Activated naive CD8-positive, alpha-beta T cell treated with anti-CD3 and anti-CD28 coated beads for 36 hours (primary cell): ENCODE measurements around the gene ANKRD42. TPM values are rescaled to one million over a fixed set of nuclear protein-coding genes. Genes with fewer than 3 reads are reported as not detected.
"Not testable (repeated sequence)": the region's sequence is repeated elsewhere in the genome, so short reads cannot be mapped to it uniquely, and the experiment has no call there.

Experiments used
- DNase-seq: peaks from one replicate; pipeline ENCODE4 v3.0.0; 2021
- H3K27ac Mint-ChIP-seq: one replicate; pipeline ENCODE4 v1.8.0; 2022; ENCODE audit warnings: mild to moderate bottlenecking, moderate library complexity, mixed read lengths
- H3K27me3 Mint-ChIP-seq: one replicate; pipeline ENCODE4 v1.8.0; 2022; ENCODE audit warnings: mild to moderate bottlenecking, mixed read lengths
- H3K36me3 Mint-ChIP-seq: one replicate; pipeline ENCODE4 v1.8.0; 2021; ENCODE audit warnings: mild to moderate bottlenecking, mixed read lengths
- H3K4me1 Mint-ChIP-seq: one replicate; pipeline ENCODE4 v1.8.0; 2021; ENCODE audit warnings: mixed read lengths
- H3K4me3 Mint-ChIP-seq: one replicate; pipeline ENCODE4 v1.8.0; 2022; ENCODE audit warnings: mild to moderate bottlenecking, moderate library complexity, mixed read lengths
- H3K9me3 Mint-ChIP-seq: one replicate; pipeline ENCODE4 v1.8.0; 2022; ENCODE audit warnings: mixed read lengths
- total RNA-seq, 2 experiments: library from RNA; stranded (reverse); gene quantifications; one replicate each; pipeline ENCODE4 v1.2.3, GENCODE V29; 2021

The ANKRD42 gene
- total RNA-seq, 2 experiments from 2014 or later = 7.4 to 7.5 TPM

- Mint-ChIP-seq H3K4me3 (peak overlapping the region; percentile 98), H3K27me3 (no peaks in the 10 kb centered on the region), H3K9me3 (no peaks in the 10 kb centered on the region), H3K27ac (peak overlapping the region; percentile 97), H3K36me3 (peaks cover 16% of the 10 kb centered on the region), H3K4me1 (peaks cover 34% of the 10 kb centered on the region)
- no peak for DNase-seq
Observed at GRCh38 chr11:83195143-83195466, 1.6 kb downstream of the ANKRD42 start.

GRCh38 chr11:83195649-83196048, 2.1 kb downstream of the ANKRD42 start:
- DNase-seq = no peak
- no peaks in the 10 kb centered on the region for H3K9me3 Mint-ChIP-seq
- H3K27ac Mint-ChIP-seq = peak overlapping the region; percentile 16
- peaks cover 19% of the 10 kb centered on the region for H3K36me3 Mint-ChIP-seq
- H3K27me3 Mint-ChIP-seq = no peaks in the 10 kb centered on the region
- H3K4me1 Mint-ChIP-seq = peaks cover 34% of the 10 kb centered on the region
- peak overlapping the region; percentile 98 for H3K4me3 Mint-ChIP-seq

DNA sequence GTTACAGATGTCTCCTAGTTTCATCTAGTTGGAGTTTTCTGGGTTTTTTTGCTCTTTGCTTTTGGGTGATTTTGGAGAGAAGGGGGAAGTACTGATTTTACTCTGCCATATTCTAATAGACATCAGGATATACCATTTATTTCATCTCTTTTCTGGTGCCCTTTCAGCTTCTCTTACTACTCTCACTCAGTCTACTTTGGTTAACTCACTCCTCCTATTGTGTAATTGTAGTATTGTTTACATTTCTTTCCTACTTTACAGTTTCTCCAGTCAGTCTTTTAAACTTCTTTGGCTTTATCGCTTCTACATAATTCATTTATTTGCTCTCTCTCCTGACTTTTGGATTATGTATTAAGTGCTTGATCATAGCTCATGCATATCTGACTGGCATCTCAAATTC, 6.5 kb downstream of the ANKRD42 start:
- Mint-ChIP-seq H3K27me3 (no peaks in the 10 kb centered on the region), H3K27ac (no peak overlapping the region), H3K4me3 (no peak overlapping the region), H3K36me3 (peaks cover 32% of the 10 kb centered on the region), H3K4me1 (peaks cover 24% of the 10 kb centered on the region), H3K9me3 (no peaks in the 10 kb centered on the region)
- DNase-seq = no peak

DNA sequence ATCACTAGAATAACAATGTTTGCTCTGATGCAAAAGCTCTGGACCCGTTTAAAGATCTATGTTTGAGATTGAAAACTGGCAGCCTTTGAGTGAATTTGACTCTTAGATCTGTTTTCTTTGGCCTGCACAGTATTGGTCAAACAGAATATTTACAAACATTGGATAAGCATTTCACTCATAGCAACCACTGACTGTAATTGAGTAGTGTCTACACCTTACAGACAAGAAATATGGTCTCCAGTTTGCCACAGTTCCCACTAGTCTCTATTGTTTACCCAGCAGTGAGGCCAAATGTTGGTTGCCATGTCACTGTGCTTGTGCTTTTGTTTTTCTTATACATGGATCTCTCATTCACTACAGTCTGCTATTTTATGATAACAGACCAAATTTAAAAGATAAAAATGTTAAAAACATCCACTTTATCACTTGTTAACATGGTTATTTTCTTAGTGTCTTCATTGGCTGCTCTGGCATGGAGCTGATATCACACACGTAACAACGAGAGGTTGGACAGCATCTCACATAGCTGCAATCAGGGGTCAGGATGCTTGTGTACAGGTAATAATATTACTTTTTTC, 12.2 kb downstream of the ANKRD42 start:
- no peak overlapping the region for H3K4me3 Mint-ChIP-seq
- no peaks in the 10 kb centered on the region for H3K4me1 Mint-ChIP-seq
- no peaks in the 10 kb centered on the region for H3K27me3 Mint-ChIP-seq
- no peak overlapping the region for H3K27ac Mint-ChIP-seq
- DNase-seq = no peak
- no peaks in the 10 kb centered on the region for H3K9me3 Mint-ChIP-seq
- H3K36me3 Mint-ChIP-seq = peaks cover 24% of the 10 kb centered on the region

DNA sequence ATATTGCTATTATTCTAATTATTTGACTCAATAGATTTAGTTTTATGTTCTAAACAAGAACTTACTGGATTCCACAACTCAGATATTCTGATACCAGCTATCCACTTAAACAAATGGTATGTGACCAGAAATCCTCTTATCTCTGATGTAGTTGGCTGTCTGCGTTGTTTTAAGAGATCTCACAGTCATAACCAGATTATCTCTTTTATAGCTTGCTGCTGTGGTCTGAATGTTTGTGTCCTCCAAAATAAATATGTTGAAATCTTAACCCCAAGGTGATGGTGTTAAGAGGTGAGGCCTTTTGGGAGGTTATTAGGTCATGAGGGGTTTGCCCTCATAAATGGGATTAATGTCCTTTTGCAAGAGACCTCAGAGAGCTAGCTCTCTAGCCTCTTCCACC, 12.7 kb downstream of the ANKRD42 start:
- H3K27ac Mint-ChIP-seq = no peak overlapping the region
- H3K27me3 Mint-ChIP-seq = no peaks in the 10 kb centered on the region
- H3K9me3 Mint-ChIP-seq = no peaks in the 10 kb centered on the region
- H3K4me3 Mint-ChIP-seq = no peak overlapping the region
- H3K36me3 Mint-ChIP-seq = peaks cover 20% of the 10 kb centered on the region
- no peak for DNase-seq
- H3K4me1 Mint-ChIP-seq = no peaks in the 10 kb centered on the region

- not testable (repeated sequence) for H3K27me3 Mint-ChIP-seq, H3K27ac Mint-ChIP-seq, H3K9me3 Mint-ChIP-seq, H3K4me3 Mint-ChIP-seq, H3K4me1 Mint-ChIP-seq, DNase-seq
- H3K36me3 Mint-ChIP-seq = peaks cover 16% of the 10 kb centered on the region
Observed at GRCh38 chr11:83206771-83207382, 13.4 kb downstream of the ANKRD42 start.

GRCh38 chr11:83219095-83219494, 25.6 kb downstream of the ANKRD42 start:
- no peaks in the 10 kb centered on the region for H3K27me3 Mint-ChIP-seq
- peaks cover 5% of the 10 kb centered on the region for H3K36me3 Mint-ChIP-seq
- H3K4me1 Mint-ChIP-seq = no peaks in the 10 kb centered on the region
- H3K27ac Mint-ChIP-seq = no peak overlapping the region
- no peak for DNase-seq
- H3K4me3 Mint-ChIP-seq = no peak overlapping the region
- H3K9me3 Mint-ChIP-seq = no peaks in the 10 kb centered on the region

DNA sequence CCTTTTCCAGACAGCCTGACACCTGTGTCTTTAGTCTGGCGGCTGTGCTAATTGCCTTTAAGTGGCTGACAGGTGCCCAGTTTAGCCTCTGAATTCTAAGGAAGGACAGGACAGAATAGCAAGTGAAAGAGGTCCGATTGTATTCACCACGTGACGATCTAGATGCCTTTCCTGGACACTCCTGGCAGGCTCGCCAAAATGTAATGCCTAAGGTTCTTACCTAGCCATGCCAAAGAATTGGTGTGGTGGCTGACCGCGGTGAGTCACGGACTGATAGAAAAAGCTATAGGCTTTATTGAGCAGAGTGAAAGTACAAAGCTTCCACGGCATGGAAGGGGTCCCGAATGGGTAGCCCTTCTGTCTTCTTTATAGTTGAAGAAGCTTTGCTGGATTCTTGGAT, 26.7 kb downstream of the ANKRD42 start:
- Mint-ChIP-seq H3K36me3 (peaks cover 2% of the 10 kb centered on the region), H3K27me3 (no peaks in the 10 kb centered on the region), H3K27ac (no peak overlapping the region), H3K4me3 (no peak overlapping the region), H3K9me3 (no peaks in the 10 kb centered on the region), H3K4me1 (no peaks in the 10 kb centered on the region)
- DNase-seq = no peak

DNA sequence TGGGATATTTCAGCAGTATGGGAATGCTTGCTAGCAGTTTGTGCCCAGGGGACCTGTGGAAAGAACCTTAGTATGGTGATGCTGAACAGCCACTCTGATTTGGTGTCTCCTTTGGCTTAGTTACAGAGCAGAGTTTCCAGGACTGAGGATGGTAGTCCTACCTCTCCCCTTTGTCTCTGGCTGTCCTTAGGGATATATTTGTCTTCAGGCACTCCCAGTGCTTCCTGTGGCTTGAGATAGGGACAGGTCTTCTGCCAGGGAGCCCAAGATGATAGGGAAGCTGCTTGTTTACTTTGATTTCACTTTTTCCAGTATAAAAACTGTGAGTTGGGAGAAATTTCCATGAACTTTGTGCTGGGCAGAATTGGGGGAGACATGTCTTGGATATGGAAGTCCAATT, 28.2 kb downstream of the ANKRD42 start:
- DNase-seq = no peak
- H3K27me3 Mint-ChIP-seq = no peaks in the 10 kb centered on the region
- no peaks in the 10 kb centered on the region for H3K9me3 Mint-ChIP-seq
- H3K27ac Mint-ChIP-seq = no peak overlapping the region
- no peak overlapping the region for H3K4me3 Mint-ChIP-seq
- H3K4me1 Mint-ChIP-seq = no peaks in the 10 kb centered on the region
- H3K36me3 Mint-ChIP-seq = no peaks in the 10 kb centered on the region

DNA sequence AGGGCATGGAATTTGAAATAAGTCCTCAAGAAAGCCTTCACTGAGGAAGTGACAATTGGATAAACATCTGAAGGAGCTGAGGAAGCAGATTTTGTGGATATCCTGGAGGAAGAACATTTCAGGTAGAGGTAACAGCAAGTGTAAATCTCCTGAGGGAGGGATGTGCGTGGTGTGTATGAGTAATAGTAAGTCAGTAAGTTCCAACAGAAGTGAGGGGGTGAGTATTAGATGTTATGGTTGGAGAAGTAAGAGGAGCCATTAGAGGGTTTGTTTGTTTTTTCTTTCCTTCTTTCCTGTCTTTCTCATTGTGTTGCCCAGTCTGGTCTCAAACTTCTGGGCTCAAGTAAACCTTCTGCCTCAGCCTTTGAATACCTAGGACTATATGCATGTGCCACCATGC, 29.0 kb downstream of the ANKRD42 start:
- no peaks in the 10 kb centered on the region for H3K4me1 Mint-ChIP-seq
- H3K27ac Mint-ChIP-seq = no peak overlapping the region
- no peak for DNase-seq
- no peaks in the 10 kb centered on the region for H3K9me3 Mint-ChIP-seq
- no peak overlapping the region for H3K4me3 Mint-ChIP-seq
- H3K36me3 Mint-ChIP-seq = no peaks in the 10 kb centered on the region
- no peaks in the 10 kb centered on the region for H3K27me3 Mint-ChIP-seq

GRCh38 chr11:83223457-83223856, 29.9 kb downstream of the ANKRD42 start:
- H3K4me1 Mint-ChIP-seq = no peaks in the 10 kb centered on the region
- no peaks in the 10 kb centered on the region for H3K9me3 Mint-ChIP-seq
- H3K4me3 Mint-ChIP-seq = no peak overlapping the region
- H3K27ac Mint-ChIP-seq = no peak overlapping the region
- no peak for DNase-seq
- no peaks in the 10 kb centered on the region for H3K36me3 Mint-ChIP-seq
- H3K27me3 Mint-ChIP-seq = no peaks in the 10 kb centered on the region

DNA sequence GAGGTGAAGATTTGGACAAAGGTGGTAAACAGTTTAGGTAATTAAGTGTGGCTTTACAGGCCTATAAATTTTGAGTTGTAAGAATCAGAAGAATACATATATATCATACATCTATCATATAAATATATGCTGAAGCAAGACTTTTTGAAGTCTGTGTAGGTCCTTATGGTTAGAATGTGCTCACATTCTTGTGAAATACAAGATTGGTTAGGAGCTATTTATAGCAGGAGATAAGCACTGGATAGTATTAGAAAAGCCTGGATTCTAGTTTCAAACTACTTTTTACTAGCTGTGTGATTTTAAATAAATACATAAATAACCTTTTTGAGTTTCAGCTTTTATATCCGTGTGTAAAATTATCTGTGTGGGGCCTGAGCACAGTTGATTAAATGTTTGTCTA, 42.3 kb downstream of the ANKRD42 start:
- no peak for DNase-seq
- Mint-ChIP-seq H3K9me3 (peaks cover 2% of the 10 kb centered on the region), H3K27ac (no peak overlapping the region), H3K36me3 (no peaks in the 10 kb centered on the region), H3K4me1 (no peaks in the 10 kb centered on the region), H3K27me3 (no peaks in the 10 kb centered on the region), H3K4me3 (no peak overlapping the region)

DNA sequence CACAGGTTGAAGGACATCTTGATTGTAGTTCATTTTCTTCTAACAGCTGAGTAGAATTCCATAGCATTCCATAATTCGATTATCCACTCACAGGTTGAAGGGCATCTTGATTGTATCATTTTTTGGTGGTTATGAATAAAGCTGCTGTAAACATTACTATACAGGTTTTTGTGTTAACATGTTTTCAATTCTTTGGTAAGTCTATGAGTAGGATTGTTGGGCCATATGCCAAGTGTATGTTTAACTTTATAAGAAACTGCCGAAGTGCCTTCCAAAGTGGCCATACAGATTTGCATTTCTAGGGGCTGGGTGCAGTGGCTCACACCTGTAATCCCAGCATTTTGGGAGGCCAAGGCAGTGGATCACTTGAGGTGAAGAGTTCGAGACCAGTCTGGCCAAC, 44.6 kb downstream of the ANKRD42 start:
- no peak for DNase-seq
- H3K36me3 Mint-ChIP-seq = no peaks in the 10 kb centered on the region

DNA sequence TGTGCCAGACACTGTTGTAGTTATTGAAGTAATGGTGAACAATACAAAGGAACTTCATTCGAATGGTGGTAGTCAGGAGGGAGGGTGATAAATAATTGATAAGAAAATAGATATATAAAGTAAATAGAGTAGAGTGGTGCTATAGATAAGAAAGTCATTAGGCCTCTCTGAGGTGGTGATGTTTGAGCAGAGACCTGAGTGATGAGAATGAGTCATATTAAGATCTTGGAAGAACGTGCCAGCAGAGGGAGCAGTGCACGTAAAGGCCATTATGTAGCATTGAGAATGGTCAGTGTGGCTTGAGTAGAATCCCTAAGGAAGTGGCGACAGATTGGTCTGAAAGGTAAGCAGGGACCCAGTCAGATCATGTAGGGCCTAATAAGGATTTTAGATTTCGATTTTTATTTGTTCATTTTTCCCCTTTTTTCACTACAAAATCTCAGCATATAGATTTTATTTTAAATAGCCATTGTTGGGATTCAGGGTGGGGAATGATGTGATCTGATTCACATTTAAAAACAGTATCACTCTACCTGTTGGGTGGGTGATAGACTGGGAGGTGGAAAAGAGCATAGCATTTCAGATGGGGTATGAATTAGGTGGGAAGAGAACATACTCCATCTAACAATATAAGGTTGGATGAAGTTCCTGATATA, 47.9 kb downstream of the ANKRD42 start:
- DNase-seq = no peak
- H3K4me1 Mint-ChIP-seq = no peaks in the 10 kb centered on the region
- H3K4me3 Mint-ChIP-seq = no peak overlapping the region
- no peaks in the 10 kb centered on the region for H3K27me3 Mint-ChIP-seq
- H3K9me3 Mint-ChIP-seq = no peaks in the 10 kb centered on the region
- H3K36me3 Mint-ChIP-seq = peaks cover 2% of the 10 kb centered on the region
- H3K27ac Mint-ChIP-seq = no peak overlapping the region

More for the DNA sequence above, 44.6 kb downstream of the ANKRD42 start:
- Mint-ChIP-seq H3K4me1 (no peaks in the 10 kb centered on the region), H3K9me3 (peaks cover 2% of the 10 kb centered on the region), H3K4me3 (no peak overlapping the region), H3K27ac (no peak overlapping the region), H3K27me3 (no peaks in the 10 kb centered on the region)

DNA sequence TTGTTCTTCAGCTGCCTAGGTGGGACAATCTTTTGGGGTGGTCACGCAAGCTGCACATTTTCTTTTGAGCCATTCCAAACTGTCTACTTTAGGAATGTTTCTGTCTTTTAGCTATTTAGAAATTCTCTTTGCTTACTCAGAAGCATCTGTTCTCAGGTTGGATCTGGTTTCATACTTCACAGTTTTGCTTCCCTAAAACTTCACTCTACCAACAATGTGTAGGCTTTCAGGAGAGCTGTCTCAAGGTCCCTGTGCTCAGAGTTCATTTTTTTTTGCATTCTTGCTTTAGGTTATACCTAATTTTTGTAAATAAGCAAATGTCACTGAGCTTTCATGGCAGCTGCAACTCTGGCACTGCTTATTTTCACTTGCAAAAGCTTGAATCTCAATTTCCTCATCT, 55.9 kb downstream of the ANKRD42 start:
- no peak for DNase-seq
- Mint-ChIP-seq H3K4me1 (peaks cover 5% of the 10 kb centered on the region), H3K27ac (no peak overlapping the region), H3K36me3 (peaks cover 2% of the 10 kb centered on the region), H3K9me3 (no peaks in the 10 kb centered on the region), H3K27me3 (no peaks in the 10 kb centered on the region), H3K4me3 (no peak overlapping the region)

DNA sequence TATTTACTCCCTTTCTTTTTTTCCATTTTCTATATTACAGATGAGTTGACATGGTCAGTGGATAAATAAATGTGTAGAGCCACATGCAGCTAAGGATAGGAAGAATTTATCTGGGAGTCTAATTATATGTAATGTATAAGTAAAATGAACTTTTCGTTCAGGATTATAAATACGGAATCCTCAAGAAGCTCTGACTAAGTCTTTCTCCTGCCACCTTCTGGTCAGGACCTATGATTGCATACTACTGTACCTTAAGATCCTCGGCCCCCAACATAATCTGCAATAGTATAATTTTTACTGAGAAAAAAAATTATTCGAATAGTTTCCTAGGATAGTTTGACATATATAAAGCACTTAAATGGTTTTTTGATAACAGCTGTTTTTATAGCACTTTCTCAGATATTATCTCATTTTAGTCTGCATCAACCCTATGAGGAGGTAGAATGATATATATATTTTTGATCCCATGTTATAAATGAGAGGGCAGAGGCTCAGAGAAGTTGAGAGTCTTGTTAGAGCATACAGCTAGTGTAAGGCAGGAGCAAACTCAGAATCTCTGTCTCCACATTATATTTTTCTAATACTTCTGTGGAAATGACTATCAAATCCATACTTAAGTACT, 56.6 kb downstream of the ANKRD42 start:
- Mint-ChIP-seq H3K9me3 (no peaks in the 10 kb centered on the region), H3K27ac (no peak overlapping the region), H3K4me1 (peaks cover 5% of the 10 kb centered on the region), H3K36me3 (peaks cover 2% of the 10 kb centered on the region), H3K4me3 (no peak overlapping the region), H3K27me3 (no peaks in the 10 kb centered on the region)
- DNase-seq = no peak
